HFF-Myc (cell line): ENCODE measurements around the gene CABCOCO1.

Experiments used
- DNase-seq: peaks from one replicate; pipeline ENCODE4 v3.0.0-alpha.2; 2011; ENCODE audit warnings: low read depth; ENCODE audit errors: extremely low read depth
- H3K4me3 ChIP-seq: replicated peaks from 2 replicates; pipeline ENCODE4 v1.5.1; 2011; ENCODE audit warnings: low read depth, mild to moderate bottlenecking, control low read depth, low read length
- CTCF ChIP-seq: IDR thresholded peaks from 2 replicates; pipeline ENCODE4 v1.5.1; 2012; ENCODE audit warnings: mild to moderate bottlenecking, low read depth, low read length, control low read depth; ENCODE audit errors: missing control alignments

The CABCOCO1 gene

GRCh38 chr10:61803269-61803668 is 140.5 kb downstream of the CABCOCO1 start:
- no peak for DNase-seq
- no peak overlapping the region for H3K4me3 ChIP-seq
- no peak for TF ChIP-seq CTCF

GRCh38 chr10:61804414-61804813 is 141.7 kb downstream of the CABCOCO1 start:
- DNase-seq, result no peak
- H3K4me3 ChIP-seq, result no peak overlapping the region
- TF ChIP-seq CTCF, result no peak

DNA sequence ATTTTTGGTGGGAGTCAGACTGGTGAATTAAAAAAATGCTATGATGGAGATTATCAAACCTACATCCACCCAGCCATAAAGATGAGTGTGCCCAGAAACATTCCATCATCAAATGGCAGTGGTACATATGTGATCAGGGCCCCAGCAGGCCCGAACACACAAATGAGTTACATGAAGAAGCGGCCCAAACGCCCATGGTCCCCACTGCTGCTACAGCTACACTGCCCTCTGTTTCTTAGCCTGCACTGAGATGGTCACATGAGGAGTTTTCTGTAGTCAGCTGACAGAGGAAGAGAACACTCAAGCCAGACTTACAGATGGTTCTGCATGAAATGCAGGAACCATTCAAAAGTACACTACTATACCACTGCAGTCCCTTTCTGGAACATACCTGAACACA is 142.4 kb downstream of the CABCOCO1 start:
- no peak overlapping the region for H3K4me3 ChIP-seq
- DNase-seq, result no peak
- TF ChIP-seq CTCF, result no peak

DNA sequence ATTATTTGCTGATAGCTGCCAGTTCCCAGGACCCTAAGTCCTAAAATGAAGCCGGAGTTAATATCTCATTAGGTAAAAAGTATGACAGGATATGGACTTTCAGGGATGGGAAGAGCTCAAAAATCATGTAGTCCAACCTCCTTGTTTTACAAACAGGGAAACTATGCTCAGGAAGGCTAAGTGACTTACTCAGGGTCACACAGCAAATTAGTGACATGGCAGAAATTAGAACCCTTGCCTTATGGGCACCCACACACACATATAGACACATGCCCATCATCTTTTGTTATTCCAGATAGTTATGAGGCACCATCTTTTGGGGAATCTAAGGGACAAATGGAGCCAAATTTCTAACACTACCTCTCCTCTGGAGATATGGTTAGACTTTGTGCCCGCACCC is 147.5 kb downstream of the CABCOCO1 start:
- DNase-seq, result no peak
- no peak for TF ChIP-seq CTCF
- H3K4me3 ChIP-seq, result no peak overlapping the region

- no peak for TF ChIP-seq CTCF
- no peak overlapping the region for H3K4me3 ChIP-seq
- no peak for DNase-seq
These were observed 149.5 kb downstream of the CABCOCO1 start for GRCh38 chr10:61812052-61812721.

- H3K4me3 ChIP-seq, result no peak overlapping the region
- no peak for DNase-seq
These were observed 150.2 kb downstream of the CABCOCO1 start for GRCh38 chr10:61812920-61813319.

More at GRCh38 chr10:61812920-61813319, 150.2 kb downstream of the CABCOCO1 start:
- no peak for TF ChIP-seq CTCF
